ENCODE data around the gene ADAMTS12.

Gene ADAMTS12

GRCh38 chr5:33713136-33713765 is 178.5 kb downstream of the ADAMTS12 start:
- no peak for DNase-seq

- no peak for DNase-seq
Measured at GRCh38 chr5:33712664-33713063, 179.1 kb downstream of the ADAMTS12 start.

- no peak for DNase-seq
Measured at GRCh38 chr5:33711094-33711679, 180.6 kb downstream of the ADAMTS12 start.

GRCh38 chr5:33702867-33703266 is 188.9 kb downstream of the ADAMTS12 start:
- no peak for DNase-seq

GRCh38 chr5:33701951-33702350 is 189.8 kb downstream of the ADAMTS12 start:
- no peak for DNase-seq

GRCh38 chr5:33701251-33701650 is 190.5 kb downstream of the ADAMTS12 start:
- DNase-seq, result no peak

- no peak for DNase-seq
Measured at GRCh38 chr5:33696411-33696810, 195.4 kb downstream of the ADAMTS12 start.

GRCh38 chr5:33692980-33693379 is 198.8 kb downstream of the ADAMTS12 start:
- no peak for DNase-seq

GRCh38 chr5:33691856-33692255 is 199.9 kb downstream of the ADAMTS12 start:
- no peak for DNase-seq

- no peak for DNase-seq
Measured at GRCh38 chr5:33690374-33691135, 201.2 kb downstream of the ADAMTS12 start.

GRCh38 chr5:33688526-33688925 is 203.3 kb downstream of the ADAMTS12 start:
- DNase-seq, result no peak

GRCh38 chr5:33688066-33688465 is 203.7 kb downstream of the ADAMTS12 start:
- DNase-seq, result no peak

- DNase-seq, result no peak
Measured at GRCh38 chr5:33685873-33686755, 205.7 kb downstream of the ADAMTS12 start.

GRCh38 chr5:33684496-33685159 is 207.2 kb downstream of the ADAMTS12 start:
- no peak for DNase-seq

- no peak for DNase-seq
Measured at GRCh38 chr5:33679791-33680190, 212.0 kb downstream of the ADAMTS12 start.

- no peak for DNase-seq
Measured at GRCh38 chr5:33675958-33676464, 215.8 kb downstream of the ADAMTS12 start.

GRCh38 chr5:33671700-33672291 is 220.0 kb downstream of the ADAMTS12 start:
- DNase-seq, result no peak

GRCh38 chr5:33662722-33663427 is 228.9 kb downstream of the ADAMTS12 start:
- DNase-seq, result no peak

- DNase-seq, result no peak
Measured at GRCh38 chr5:33659526-33660169, 232.1 kb downstream of the ADAMTS12 start.

All from amygdala (tissue), 56 donors.